22Rv1 (cell line): ENCODE measurements around the gene ROR1.

Experiments
- CTCF ChIP-seq: fragments of 450-650 bp; IDR thresholded peaks from 2 replicates; pipeline ENCODE4 v1.5.1; 2017; ENCODE audit warnings: mild to moderate bottlenecking
- ZFX ChIP-seq: fragments of 450-650 bp; IDR thresholded peaks from 2 replicates; pipeline ENCODE4 v1.6.1; 2017; ENCODE audit warnings: antibody characterized with exemption, borderline replicate concordance

- no peak for TF ChIP-seq CTCF
- TF ChIP-seq ZFX, result no peak
Observed at GRCh38 chr1:63843884-63844283, 70.1 kb downstream of the ROR1 start.
